MM.1S (cell line): ENCODE results near the gene TAF1B.

ENCODE experiments used
- CTCF ChIP-seq: fragments of 300-600 bp; sonication (generic); IDR thresholded peaks from 2 replicates; pipeline ENCODE4 v1.5.1; 2016; ENCODE audit warnings: antibody characterized with exemption, low read length, mixed read lengths
- EZH2 ChIP-seq: fragments of 300-600 bp; sonication (generic); optimal IDR thresholded peaks from 2 replicates; pipeline ENCODE3; 2017; ENCODE audit warnings: low read depth, mild to moderate bottlenecking, antibody characterized with exemption, low read length, mixed read lengths
- EZH2phosphoT487 ChIP-seq: fragments of 300-600 bp; sonication (generic); IDR thresholded peaks from 2 replicates; pipeline ENCODE4 v1.6.1; 2018; ENCODE audit warnings: antibody characterized with exemption, low read length

GRCh38 chr2:9808334-9809063 is 34.8 kb upstream of the TAF1B start:
- TF ChIP-seq CTCF (no peak), EZH2 (no peak), EZH2phosphoT487 (no peak)
